Measurements from ENCODE around the gene DCDC1. TPM values are rescaled to one million over a fixed set of nuclear protein-coding genes. Genes with fewer than 3 reads are reported as not detected.

DCDC1 gene
- total RNA-seq, 2 experiments from 2014 or later, result 0.13 TPM; not detected in 1

DNA sequence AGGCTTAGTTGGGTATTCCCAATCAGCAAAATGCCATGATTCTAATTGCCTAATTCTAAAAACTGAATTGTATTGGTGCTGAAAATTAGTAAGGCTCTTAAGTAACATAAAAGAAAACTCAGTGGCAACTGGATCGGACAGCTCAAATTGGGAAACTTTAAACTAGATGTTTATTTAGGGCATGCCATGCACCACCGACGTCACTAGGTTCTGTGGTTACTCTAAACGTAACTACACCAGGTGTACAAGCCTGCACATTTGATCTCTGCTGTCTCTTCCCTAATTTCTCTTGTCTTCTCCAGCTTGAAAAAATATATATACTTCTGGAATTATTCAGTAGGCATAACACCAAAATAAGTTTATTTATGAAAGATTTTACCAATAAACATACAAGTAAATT lies 378.2 kb downstream of the DCDC1 start:
- no peak for DNase-seq (ENCODE audit: low spot score)
- no peak overlapping the region for H2AFZ ChIP-seq (ENCODE audit: low read length)
- no TSS peak for BruUV-seq (replicated peaks)
- no peaks in the 10 kb centered on the region for H3K79me2 ChIP-seq (ENCODE audit: insufficient read depth, low read depth, low read length)
- H3K4me2 ChIP-seq (ENCODE audit: low read length), result no peak overlapping the region
- H3K4me1 ChIP-seq (ENCODE audit: insufficient read depth, low read length, poor library complexity, severe bottlenecking), result no peaks in the 10 kb centered on the region
- TF ChIP-seq EZH2phosphoT487 (IDR thresholded peaks at IDR 0.05; ENCODE audit: borderline replicate concordance, low read depth, low read length), result no peak
- TF ChIP-seq, protein P1, sequence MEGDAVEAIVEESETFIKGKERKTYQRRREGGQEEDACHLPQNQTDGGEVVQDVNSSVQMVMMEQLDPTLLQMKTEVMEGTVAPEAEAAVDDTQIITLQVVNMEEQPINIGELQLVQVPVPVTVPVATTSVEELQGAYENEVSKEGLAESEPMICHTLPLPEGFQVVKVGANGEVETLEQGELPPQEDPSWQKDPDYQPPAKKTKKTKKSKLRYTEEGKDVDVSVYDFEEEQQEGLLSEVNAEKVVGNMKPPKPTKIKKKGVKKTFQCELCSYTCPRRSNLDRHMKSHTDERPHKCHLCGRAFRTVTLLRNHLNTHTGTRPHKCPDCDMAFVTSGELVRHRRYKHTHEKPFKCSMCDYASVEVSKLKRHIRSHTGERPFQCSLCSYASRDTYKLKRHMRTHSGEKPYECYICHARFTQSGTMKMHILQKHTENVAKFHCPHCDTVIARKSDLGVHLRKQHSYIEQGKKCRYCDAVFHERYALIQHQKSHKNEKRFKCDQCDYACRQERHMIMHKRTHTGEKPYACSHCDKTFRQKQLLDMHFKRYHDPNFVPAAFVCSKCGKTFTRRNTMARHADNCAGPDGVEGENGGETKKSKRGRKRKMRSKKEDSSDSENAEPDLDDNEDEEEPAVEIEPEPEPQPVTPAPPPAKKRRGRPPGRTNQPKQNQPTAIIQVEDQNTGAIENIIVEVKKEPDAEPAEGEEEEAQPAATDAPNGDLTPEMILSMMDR (conservative IDR thresholded peaks at IDR 0.05; ENCODE audit: low read length), result no peak
- no peaks in the 10 kb centered on the region for H3K36me3 ChIP-seq (ENCODE audit: insufficient read depth, low read length)
- H4K20me1 ChIP-seq (ENCODE audit: insufficient read depth, low read length), result no peaks in the 10 kb centered on the region
- ChIA-PET CTCF (ENCODE audit: unreplicated experiment) (no interaction called here), POLR2A (no interaction called here)
- no peak overlapping the region for H3K27ac ChIP-seq (ENCODE audit: low read depth, low read length, poor library complexity, severe bottlenecking)
- H3K9me3 ChIP-seq (ENCODE audit: low read length), result no peaks in the 10 kb centered on the region
- intact Hi-C loops (cut with micrococcal nuclease; ENCODE audit: unreplicated experiment), result no loop called here
- no peaks in the 10 kb centered on the region for H3K9me2 ChIP-seq (ENCODE audit: insufficient read depth, low read length)
- H3K4me3 ChIP-seq (ENCODE audit: low read depth, low read length, poor library complexity, severe bottlenecking), result no peak overlapping the region

DNA sequence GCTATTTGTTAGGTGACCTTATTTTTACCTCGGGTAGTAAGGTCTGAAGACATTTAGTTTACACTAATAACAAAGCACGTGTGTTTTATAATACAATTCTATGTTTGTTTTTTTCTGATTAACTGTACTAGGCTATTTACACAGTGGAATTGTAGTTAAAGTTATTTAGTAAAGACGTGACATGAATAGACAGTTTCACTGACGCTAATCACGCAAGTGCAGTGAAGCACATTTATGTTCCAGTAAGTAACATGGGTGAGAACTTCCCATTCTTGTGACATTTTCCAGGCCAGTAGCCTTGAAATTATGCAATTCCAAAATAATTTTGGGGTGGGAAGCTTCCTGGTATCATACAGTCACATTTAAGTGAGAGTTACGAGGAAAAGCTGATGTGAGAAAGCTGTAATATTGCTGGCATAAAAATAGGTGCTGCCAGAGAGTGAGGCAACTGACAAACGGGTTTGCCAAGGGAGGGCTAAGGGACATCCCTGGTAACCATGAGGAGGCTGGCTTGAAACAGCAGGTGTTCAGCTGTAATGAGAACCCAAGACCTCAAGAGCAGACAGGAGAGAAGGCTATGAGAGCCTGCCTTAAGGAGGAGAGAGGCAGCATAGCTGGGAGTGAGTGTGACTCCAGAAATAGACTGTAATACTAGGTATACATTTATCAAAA lies 378.8 kb downstream of the DCDC1 start:
- no peaks in the 10 kb centered on the region for H3K4me1 ChIP-seq (ENCODE audit: insufficient read depth, low read length, poor library complexity, severe bottlenecking)
- H3K4me2 ChIP-seq (ENCODE audit: low read length), result no peak overlapping the region
- DNase-seq (ENCODE audit: low spot score), result no peak
- no TSS peak for BruUV-seq (replicated peaks)
- no peak overlapping the region for H3K27ac ChIP-seq (ENCODE audit: low read depth, low read length, poor library complexity, severe bottlenecking)
- intact Hi-C loops (cut with micrococcal nuclease; ENCODE audit: unreplicated experiment), result no loop called here
- H2AFZ ChIP-seq (ENCODE audit: low read length), result no peak overlapping the region
- H3K79me2 ChIP-seq (ENCODE audit: insufficient read depth, low read depth, low read length), result no peaks in the 10 kb centered on the region
- POLR2A ChIA-PET, result no interaction called here
- H3K36me3 ChIP-seq (ENCODE audit: insufficient read depth, low read length), result no peaks in the 10 kb centered on the region
- no peak overlapping the region for H3K4me3 ChIP-seq (ENCODE audit: low read depth, low read length, poor library complexity, severe bottlenecking)
- no peak for TF ChIP-seq EZH2phosphoT487 (IDR thresholded peaks at IDR 0.05; ENCODE audit: borderline replicate concordance, low read depth, low read length)
- TF ChIP-seq, protein P1 (conservative IDR thresholded peaks at IDR 0.05; ENCODE audit: low read length), result no peak
- no peaks in the 10 kb centered on the region for H3K9me2 ChIP-seq (ENCODE audit: insufficient read depth, low read length)
- H3K9me3 ChIP-seq (ENCODE audit: low read length), result no peaks in the 10 kb centered on the region
- no peaks in the 10 kb centered on the region for H4K20me1 ChIP-seq (ENCODE audit: insufficient read depth, low read length)
- CTCF ChIA-PET (ENCODE audit: unreplicated experiment), result no interaction called here

DNA sequence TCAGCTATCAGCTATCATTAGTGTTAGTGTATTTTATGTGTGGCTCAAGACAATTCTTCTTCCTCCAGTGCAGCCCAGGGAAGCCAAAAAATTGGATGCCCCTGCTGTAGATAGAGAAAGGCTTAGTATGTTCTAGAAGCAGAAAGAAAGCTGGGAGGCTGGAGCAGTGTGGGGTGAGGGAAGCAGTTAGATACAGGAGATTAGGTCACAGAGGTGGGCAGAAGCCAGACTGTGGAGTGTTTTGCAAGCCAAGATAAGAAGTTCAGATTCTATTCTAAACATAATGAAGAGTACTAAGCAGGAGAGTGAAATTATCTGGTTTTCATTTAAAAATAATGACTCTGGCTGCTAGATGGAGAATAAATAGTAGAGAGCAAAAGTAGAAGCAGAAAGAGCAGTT lies 381.7 kb downstream of the DCDC1 start:
- Histone ChIP-seq H3K9me3 (ENCODE audit: low read length) (no peaks in the 10 kb centered on the region), H3K9me2 (ENCODE audit: insufficient read depth, low read length) (no peaks in the 10 kb centered on the region), H2AFZ (ENCODE audit: low read length) (no peak overlapping the region), H3K4me2 (ENCODE audit: low read length) (no peak overlapping the region), H3K4me1 (ENCODE audit: insufficient read depth, low read length, poor library complexity, severe bottlenecking) (no peaks in the 10 kb centered on the region), H3K36me3 (ENCODE audit: insufficient read depth, low read length) (no peaks in the 10 kb centered on the region), H3K27ac (ENCODE audit: low read depth, low read length, poor library complexity, severe bottlenecking) (no peak overlapping the region), H4K20me1 (ENCODE audit: insufficient read depth, low read length) (no peaks in the 10 kb centered on the region), H3K4me3 (ENCODE audit: low read depth, low read length, poor library complexity, severe bottlenecking) (no peak overlapping the region), H3K79me2 (ENCODE audit: insufficient read depth, low read depth, low read length) (no peaks in the 10 kb centered on the region)
- intact Hi-C loops (cut with micrococcal nuclease; ENCODE audit: unreplicated experiment), result no loop called here
- POLR2A ChIA-PET, result no interaction called here
- CTCF ChIA-PET (ENCODE audit: unreplicated experiment), result no interaction called here
- no peak for DNase-seq (ENCODE audit: low spot score)
- TF ChIP-seq EZH2phosphoT487 (IDR thresholded peaks at IDR 0.05; ENCODE audit: borderline replicate concordance, low read depth, low read length), result no peak
- TF ChIP-seq, protein P1 (conservative IDR thresholded peaks at IDR 0.05; ENCODE audit: low read length), result no peak
- no TSS peak for BruUV-seq (replicated peaks)
